Small intestine (tissue), 7 donors: Measurements from ENCODE around the gene NEFH. TPM values are rescaled to one million over a fixed set of nuclear protein-coding genes. Genes with fewer than 3 reads are reported as not detected.
A peak's percentile ranks its signal among the peaks of the same experiment; 100 is the strongest.

Source experiments
- DNase-seq, 2 donors: peaks; one replicate each; pipeline versions ENCODE4 v3.0.0 to v3.0.0-alpha.2; 2013
- FAIRE-seq: peaks from 2 replicates; lab custom pipeline; 2012; peaks lifted over from hg19 to GRCh38; lab: Jason Lieb, UNC
- H3K27ac ChIP-seq, 3 donors: one replicate each; pipeline ENCODE4 v1.5.1; 2013; ENCODE audit warnings: low read length in 2 of 3, mild to moderate bottlenecking in 2 of 3, control low read depth in 1 of 3, inconsistent platforms in 1 of 3, low read depth in 1 of 3, moderate library complexity in 1 of 3
- H3K27me3 ChIP-seq, 3 donors: one replicate each; pipeline ENCODE4 v1.6.1; 2013; ENCODE audit warnings: low read length in 3 of 3, inconsistent platforms in 1 of 3; ENCODE audit not compliant: control insufficient read depth in 3 of 3, insufficient read depth in 3 of 3
- H3K36me3 ChIP-seq, 3 donors: one replicate each; pipeline ENCODE4 v1.6.1; 2013; ENCODE audit warnings: low read length in 3 of 3, inconsistent platforms in 1 of 3, low read depth in 1 of 3, mild to moderate bottlenecking in 1 of 3, moderate library complexity in 1 of 3; ENCODE audit not compliant: control insufficient read depth in 3 of 3, insufficient read depth in 2 of 3
- H3K4me1 ChIP-seq, 3 donors: one replicate each; pipeline ENCODE4 v1.6.1; 2013; ENCODE audit warnings: low read length in 2 of 3, inconsistent platforms in 1 of 3, low read depth in 1 of 3, mild to moderate bottlenecking in 1 of 3, moderate library complexity in 1 of 3; ENCODE audit not compliant: control insufficient read depth in 3 of 3, insufficient read depth in 2 of 3
- H3K4me3 ChIP-seq, 3 donors: one replicate each; pipeline ENCODE4 v1.5.1; 2013; ENCODE audit warnings: low read length in 3 of 3, control low read depth in 1 of 3, inconsistent platforms in 1 of 3, low read depth in 1 of 3, mild to moderate bottlenecking in 1 of 3, moderate library complexity in 1 of 3
- H3K9me3 ChIP-seq, 2 donors: one replicate each; pipeline ENCODE4 v1.6.1; 2013; ENCODE audit warnings: low read depth in 1 of 2, low read length in 1 of 2; ENCODE audit not compliant: control insufficient read depth in 2 of 2, insufficient read depth in 1 of 2
- WGBS, 3 donors: extraction: QIAGEN DNeasy Blood & Tissue Kit; methylation state at CpG; one replicate each; pipeline ENCODE4 v1.1.7; 2013; 5-methylcytosine and 5-hydroxymethylcytosine counted together
- polyA plus RNA-seq, 4 donors: library from polyadenylated mRNA; stranded (reverse) in 3 of 4; unstranded in 1 of 4; fragments of 200-250 nt in 3 of 4; fragments of 120-200 nt in 1 of 4; gene quantifications; one replicate each; pipeline versions ENCODE4 v1.2.1 to v1.2.3, GENCODE V29; 2013
- donor health status: healthy with polysubstance abuse.
- donor health status: control.
- donor health status: control.
- donor health status: Bipolar disorder and iron deficiency.
- donor health status: healthy.

Gene NEFH
- polyA plus RNA-seq, 4 donors = 1.9 to 4.7 TPM; not detected in 2

GRCh38 chr22:29456211-29456671 is 23.8 kb upstream of the NEFH start:
- FAIRE-seq = no peak
- H3K27ac ChIP-seq = no peak overlapping the region
- 74 to 80% (median 79%) methylated on average over 9 of the region's 9 CpGs for WGBS, 3 donors
- peaks cover 0 to 4% (median 0%) of the 10 kb centered on the region in 3 donors for H3K36me3 ChIP-seq
- no peaks in the 10 kb centered on the region for H3K9me3 ChIP-seq
- DNase-seq = no peak
- H3K4me1 ChIP-seq = no peaks in the 10 kb centered on the region
- H3K4me3 ChIP-seq = no peak overlapping the region
- H3K27me3 ChIP-seq = no peaks in the 10 kb centered on the region

DNA sequence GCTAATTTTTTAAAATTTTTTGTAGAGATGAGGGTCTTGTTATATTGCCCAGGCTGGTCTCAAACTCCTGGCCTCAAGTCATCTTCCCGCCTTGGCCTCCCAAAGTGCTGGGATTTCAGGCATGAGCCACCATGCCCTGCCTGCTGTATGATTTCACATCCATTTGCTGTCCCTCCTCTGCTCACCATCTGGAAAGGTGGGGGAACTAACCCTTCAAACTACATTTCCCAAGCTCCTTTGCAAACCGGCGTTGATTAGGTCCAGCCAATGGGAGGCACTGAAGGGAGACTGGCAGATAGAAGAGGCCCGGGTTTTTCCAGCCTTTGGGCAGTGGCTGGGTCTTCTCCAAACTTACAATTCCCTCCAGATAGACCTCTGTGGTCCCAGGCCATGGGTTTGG is 22.3 kb upstream of the NEFH start:
- WGBS, 3 donors = 30 to 34% (median 34%) methylated on average over 4 of the region's 4 CpGs
- Histone ChIP-seq H3K4me3 (no peak overlapping the region), H3K27ac (no peak overlapping the region), H3K9me3 (no peaks in the 10 kb centered on the region), H3K4me1 (no peaks in the 10 kb centered on the region), H3K36me3 (peaks cover 0 to 4% (median 0%) of the 10 kb centered on the region in 3 donors), H3K27me3 (no peaks in the 10 kb centered on the region)
- peak; percentile 43 to 53 for DNase-seq
- no peak for FAIRE-seq

DNA sequence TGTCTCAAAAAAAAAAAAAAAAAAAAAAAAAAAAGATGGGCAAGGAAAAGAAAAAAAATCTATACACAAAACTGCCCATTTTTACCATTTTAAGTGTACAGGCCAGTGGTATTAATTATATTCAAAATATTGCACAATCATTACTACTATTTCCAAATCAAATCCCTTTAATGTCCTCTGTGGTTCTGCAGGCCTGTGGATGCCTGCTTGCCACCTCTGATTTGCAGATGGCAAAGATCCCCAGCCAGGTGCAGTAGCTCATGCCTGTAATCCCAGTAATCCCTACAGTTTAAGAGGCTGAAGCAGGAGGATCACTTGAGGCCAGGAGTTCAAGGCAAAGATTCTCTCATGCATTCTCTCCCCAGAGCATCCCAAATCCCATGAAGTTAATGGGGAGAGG is 21.5 kb upstream of the NEFH start:
- no peaks in the 10 kb centered on the region for H3K4me1 ChIP-seq
- no peak overlapping the region for H3K4me3 ChIP-seq
- no peak overlapping the region for H3K27ac ChIP-seq
- H3K27me3 ChIP-seq = no peaks in the 10 kb centered on the region
- DNase-seq (no peak), FAIRE-seq (no peak)
- peaks cover 0 to 4% (median 0%) of the 10 kb centered on the region in 3 donors for H3K36me3 ChIP-seq
- no peaks in the 10 kb centered on the region for H3K9me3 ChIP-seq

GRCh38 chr22:29459773-29460172 is 20.2 kb upstream of the NEFH start:
- no peaks in the 10 kb centered on the region for H3K36me3 ChIP-seq
- no peaks in the 10 kb centered on the region for H3K4me1 ChIP-seq
- H3K4me3 ChIP-seq = no peak overlapping the region
- H3K27me3 ChIP-seq = no peaks in the 10 kb centered on the region
- FAIRE-seq (no peak), DNase-seq (no peak)
- WGBS, 3 donors = 45 to 62% (median 60%) methylated on average over 9 of the region's 9 CpGs
- no peaks in the 10 kb centered on the region for H3K9me3 ChIP-seq
- H3K27ac ChIP-seq = no peak overlapping the region

- FAIRE-seq (no peak), DNase-seq (no peak)
- Histone ChIP-seq H3K4me1 (no peaks in the 10 kb centered on the region), H3K4me3 (no peak overlapping the region), H3K27ac (no peak overlapping the region), H3K36me3 (peaks cover 0 to 2% (median 0%) of the 10 kb centered on the region in 3 donors), H3K9me3 (no peaks in the 10 kb centered on the region), H3K27me3 (no peaks in the 10 kb centered on the region)
- WGBS, 3 donors = 88 to 89% (median 88%) methylated on average over 5 of the region's 5 CpGs
Observed at GRCh38 chr22:29461263-29461662, 18.8 kb upstream of the NEFH start.

DNA sequence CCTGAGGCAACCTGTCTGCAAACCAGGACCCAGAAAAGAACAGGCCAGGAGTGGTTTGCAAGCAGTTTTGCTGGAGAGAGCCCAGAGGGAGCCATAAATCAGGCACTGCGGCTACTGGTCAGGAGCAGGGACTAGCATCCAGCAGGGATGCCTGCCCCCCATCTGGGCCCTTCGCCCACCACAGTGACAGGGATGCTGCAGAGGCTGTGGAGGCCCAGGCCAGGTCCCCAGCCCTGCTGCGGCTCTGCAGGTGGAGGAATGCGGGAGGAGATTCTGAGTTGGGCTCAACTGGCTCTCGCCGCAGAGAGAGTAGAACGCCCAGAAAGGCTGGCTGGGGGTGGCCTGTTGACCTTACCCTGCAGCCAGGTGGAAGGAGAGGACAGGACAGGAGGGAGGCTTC is 16.4 kb upstream of the NEFH start:
- FAIRE-seq (no peak), DNase-seq (no peak)
- WGBS, 3 donors = 85 to 93% (median 89%) methylated on average over 7 of the region's 7 CpGs
- Histone ChIP-seq H3K36me3 (peaks cover 0 to 2% (median 0%) of the 10 kb centered on the region in 3 donors), H3K4me3 (no peak overlapping the region), H3K27ac (no peak overlapping the region), H3K4me1 (no peaks in the 10 kb centered on the region), H3K27me3 (peaks cover 0 to 2% (median 0%) of the 10 kb centered on the region in 3 donors), H3K9me3 (no peaks in the 10 kb centered on the region)

GRCh38 chr22:29464581-29464980 is 15.4 kb upstream of the NEFH start:
- WGBS, 3 donors = 77 to 85% (median 82%) methylated on average over 7 of the region's 7 CpGs
- DNase-seq (no peak), FAIRE-seq (no peak)
- no peak overlapping the region for H3K27ac ChIP-seq
- H3K9me3 ChIP-seq = no peaks in the 10 kb centered on the region
- H3K27me3 ChIP-seq = peaks cover 0 to 2% (median 0%) of the 10 kb centered on the region in 3 donors
- no peak overlapping the region for H3K4me3 ChIP-seq
- H3K36me3 ChIP-seq = peaks cover 0 to 2% (median 0%) of the 10 kb centered on the region in 3 donors
- H3K4me1 ChIP-seq = no peaks in the 10 kb centered on the region

GRCh38 chr22:29469755-29470154 is 10.3 kb upstream of the NEFH start:
- Histone ChIP-seq H3K27ac (no peak overlapping the region), H3K36me3 (peaks cover 0 to 5% (median 0%) of the 10 kb centered on the region in 3 donors), H3K4me1 (no peaks in the 10 kb centered on the region), H3K4me3 (peak overlapping the region in 1 of 3 donors; percentile 6), H3K9me3 (no peaks in the 10 kb centered on the region), H3K27me3 (peaks cover 2 to 10% (median 2%) of the 10 kb centered on the region in 3 donors)
- FAIRE-seq (no peak), DNase-seq (no peak)
- 45 to 55% (median 54%) methylated on average over 9 of the region's 9 CpGs for WGBS, 3 donors
